ENCODE measurements around the gene ATAT1.

DNA sequence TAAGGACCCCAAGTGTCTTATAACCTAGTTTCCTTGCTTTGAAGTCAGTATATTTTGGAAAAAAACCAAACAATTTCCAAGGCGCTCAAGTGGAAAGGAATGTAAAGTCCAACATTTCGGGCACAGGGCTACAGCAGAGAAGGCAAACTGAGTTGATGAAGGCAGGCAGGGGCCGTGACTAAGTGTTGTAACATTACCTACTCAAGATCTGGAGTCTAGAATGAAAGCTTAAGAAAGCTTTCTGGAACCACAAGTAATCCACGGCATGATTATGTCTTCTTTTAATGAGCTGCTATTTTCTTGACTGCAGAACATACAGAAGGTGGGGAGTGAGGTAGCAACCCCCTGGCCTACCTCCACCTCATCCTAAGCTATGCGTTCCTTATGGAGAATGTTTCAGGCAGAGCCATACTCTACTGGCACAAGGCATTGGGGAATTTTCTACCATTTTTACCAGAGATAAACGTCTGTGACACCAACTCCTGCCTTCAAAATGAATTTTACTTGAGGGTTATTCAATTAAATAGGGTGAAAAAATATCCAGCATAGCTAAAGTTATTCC, 13.9 kb upstream of the ATAT1 start:
- no peak for TF ChIP-seq CTCF (IDR thresholded peaks at IDR 0.05)
- TF ChIP-seq POLR2AphosphoS5 (IDR thresholded peaks at IDR 0.05), result peak in 2 of 3 donors; percentile 14 to 60
- TF ChIP-seq EP300 (IDR thresholded peaks at IDR 0.05), result no peak
- TF ChIP-seq POLR2A (IDR thresholded peaks at IDR 0.05), result no peak

Measured in stomach (tissue), 4 donors.